Stimulated activated CD4-positive, alpha-beta T cell treated with anti-CD3 and anti-CD28 coated beads, Interleukin-12 subunit alpha, Interleukin-12 subunit beta, amount 100 ng/mL, for 4 hours (primary cell): Measurements from ENCODE around the gene LSM10.

Experiments used
- DNase-seq: peaks from one replicate; pipeline ENCODE4 v3.0.0-alpha.2; 2020

LSM10 gene

GRCh38 chr1:36406440-36406839, 8.7 kb upstream of the LSM10 start:
- no peak for DNase-seq

DNA sequence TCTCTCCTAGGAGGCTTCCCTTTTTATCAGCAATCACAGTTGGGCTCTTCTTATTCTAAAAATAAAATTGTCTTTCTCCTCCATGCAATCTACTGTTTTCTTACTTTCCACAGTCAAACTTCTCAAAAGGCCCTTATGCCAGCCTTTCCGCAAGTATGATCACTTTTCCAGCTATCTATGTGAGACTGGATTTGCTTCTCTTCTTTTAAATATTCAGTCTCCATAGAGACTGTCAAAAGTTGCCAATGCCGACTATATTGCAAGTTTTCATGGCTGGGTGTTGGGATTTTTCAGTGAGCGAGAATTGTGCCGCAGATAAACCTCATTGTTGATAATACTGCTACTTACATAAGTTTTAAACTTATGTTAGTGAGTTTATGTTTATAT, 4.8 kb upstream of the LSM10 start:
- DNase-seq = no peak

GRCh38 chr1:36401602-36402503, 4.1 kb upstream of the LSM10 start:
- no peak for DNase-seq

GRCh38 chr1:36400825-36401601, 3.3 kb upstream of the LSM10 start:
- DNase-seq = peak; percentile 46

GRCh38 chr1:36400514-36400824, 2.8 kb upstream of the LSM10 start:
- no peak for DNase-seq

GRCh38 chr1:36398370-36398977, 766 bp upstream of the LSM10 start:
- DNase-seq = no peak

- no peak for DNase-seq
Measured at GRCh38 chr1:36397083-36397377, 678 bp downstream of the LSM10 start.

DNA sequence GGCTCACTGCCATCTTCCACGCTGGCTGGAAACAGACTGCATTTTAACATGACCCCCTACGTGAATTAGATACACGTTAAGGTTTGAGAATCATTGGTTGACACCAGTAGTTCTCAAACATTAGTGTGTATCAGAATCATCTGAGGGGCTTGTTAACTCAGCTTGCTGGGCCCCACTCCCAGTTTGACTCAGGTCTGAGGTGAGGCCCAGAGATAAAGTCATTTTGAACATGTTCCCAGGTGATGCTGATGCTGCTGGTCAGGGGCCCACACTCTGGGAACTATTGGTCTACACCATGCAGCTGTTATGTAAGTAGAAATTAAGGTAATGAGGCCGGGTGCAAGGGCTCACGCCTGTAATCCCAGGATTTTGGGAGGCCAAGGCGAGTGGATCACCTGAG, 1.3 kb downstream of the LSM10 start:
- DNase-seq = no peak

GRCh38 chr1:36393686-36394085, 4.0 kb downstream of the LSM10 start:
- DNase-seq = no peak

DNA sequence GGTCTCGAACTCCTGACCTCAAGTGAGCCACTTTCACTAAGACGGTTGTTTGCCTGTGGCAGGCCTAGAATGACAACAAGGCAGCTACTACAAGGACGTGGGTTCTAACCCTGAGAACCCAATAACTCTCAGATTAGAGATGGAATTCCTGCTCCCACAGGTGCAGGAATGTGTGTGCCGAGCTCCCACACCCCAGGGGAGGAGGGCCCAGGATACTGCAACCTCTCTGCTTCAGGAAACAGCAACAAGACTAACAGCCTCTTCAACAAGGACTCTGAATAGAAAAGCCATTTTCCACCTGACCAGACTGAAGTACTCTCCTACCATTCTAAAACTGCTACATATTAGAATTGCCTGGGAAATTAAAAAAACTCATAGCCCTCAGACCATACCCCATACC, 4.9 kb downstream of the LSM10 start:
- no peak for DNase-seq

GRCh38 chr1:36391271-36391670, 6.4 kb downstream of the LSM10 start:
- DNase-seq = no peak

GRCh38 chr1:36390411-36390810, 7.3 kb downstream of the LSM10 start:
- DNase-seq = no peak

DNA sequence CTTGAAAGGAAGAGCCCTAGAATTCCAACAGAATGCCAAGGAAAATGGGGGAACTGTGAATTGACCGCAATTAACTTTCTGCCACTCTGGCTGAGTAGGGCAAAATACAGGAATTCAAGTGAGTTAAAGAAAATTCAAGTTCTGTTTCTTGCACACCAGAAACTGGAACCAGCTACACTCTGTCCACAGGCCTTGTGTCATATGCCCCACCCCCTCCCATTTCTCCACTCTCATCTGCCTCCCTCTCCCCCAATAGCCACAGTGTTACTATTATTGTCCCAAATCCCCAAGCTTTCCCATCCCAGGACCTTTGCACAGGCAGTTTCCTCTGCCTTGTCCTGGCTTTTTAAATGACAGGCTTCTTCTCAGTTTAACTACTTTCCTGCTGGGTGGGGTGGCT, 7.7 kb downstream of the LSM10 start:
- no peak for DNase-seq

DNA sequence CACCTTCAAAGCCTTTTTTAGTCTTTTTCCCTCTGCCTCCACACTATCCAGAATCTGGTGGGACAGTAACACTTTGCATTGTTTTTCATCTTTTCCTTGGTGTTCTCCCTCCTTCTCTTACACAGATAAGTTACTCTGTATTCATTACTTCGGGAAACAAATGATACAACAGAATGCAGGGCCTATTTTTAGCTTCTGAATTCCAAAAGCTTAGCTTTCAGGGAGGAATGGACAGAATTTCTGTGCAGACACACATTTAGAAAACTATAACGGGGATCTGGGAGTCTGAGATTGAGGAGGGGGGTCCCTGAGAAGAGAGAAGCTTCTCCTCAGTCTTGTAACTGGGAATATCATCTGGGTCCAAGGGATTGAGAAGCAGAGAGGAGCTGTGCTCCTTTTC, 8.4 kb downstream of the LSM10 start:
- DNase-seq = no peak

DNA sequence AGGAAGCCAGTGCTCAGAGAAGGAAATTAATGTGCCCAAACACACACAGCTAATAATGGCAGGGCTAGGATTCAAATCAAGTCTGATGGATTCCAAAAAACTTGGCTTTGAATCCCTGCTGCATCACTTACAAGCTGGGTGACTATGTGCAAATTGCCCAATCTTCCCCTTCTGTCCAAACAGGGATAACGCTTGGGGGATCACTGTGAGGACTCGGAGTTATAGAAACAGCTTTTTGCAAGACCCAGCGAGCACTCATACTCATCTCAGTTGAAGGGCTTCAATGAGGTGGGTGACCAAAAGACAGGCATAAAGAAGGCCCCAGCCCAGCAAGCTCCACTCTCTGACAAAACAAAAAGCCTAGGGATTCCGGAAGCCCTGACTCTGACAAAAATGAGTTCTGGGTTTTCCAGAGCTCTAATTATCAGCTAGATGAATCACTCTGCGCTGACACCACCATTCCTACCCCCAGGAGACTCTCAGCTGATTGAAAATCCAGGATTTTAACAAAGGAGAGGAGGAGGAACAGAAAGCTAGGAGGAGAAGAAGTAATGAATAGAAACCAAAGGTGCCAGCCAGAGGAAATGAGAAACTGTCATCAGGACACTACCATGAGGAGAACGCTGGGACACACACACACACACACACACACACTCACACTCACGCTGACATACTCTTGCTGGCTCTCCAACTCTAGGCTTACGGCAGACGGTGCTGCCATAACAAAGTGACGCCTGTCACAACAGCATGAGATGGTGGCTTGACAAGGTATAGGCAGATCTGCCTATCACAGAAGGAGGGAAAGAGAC, 10.4 kb downstream of the LSM10 start:
- DNase-seq = no peak

GRCh38 chr1:36386265-36387140, 11.2 kb downstream of the LSM10 start:
- DNase-seq = peak; percentile 80

- DNase-seq = peak; percentile 98
Measured at GRCh38 chr1:36385410-36386264, 12.1 kb downstream of the LSM10 start, which contains the start of gene STK40. Gene STK40 (minus strand): TSS chr1:36385924. CDS start chr1:36361332, 24,592 bp downstream.

GRCh38 chr1:36384542-36385409, 12.9 kb downstream of the LSM10 start:
- DNase-seq = peak; percentile 19

DNA sequence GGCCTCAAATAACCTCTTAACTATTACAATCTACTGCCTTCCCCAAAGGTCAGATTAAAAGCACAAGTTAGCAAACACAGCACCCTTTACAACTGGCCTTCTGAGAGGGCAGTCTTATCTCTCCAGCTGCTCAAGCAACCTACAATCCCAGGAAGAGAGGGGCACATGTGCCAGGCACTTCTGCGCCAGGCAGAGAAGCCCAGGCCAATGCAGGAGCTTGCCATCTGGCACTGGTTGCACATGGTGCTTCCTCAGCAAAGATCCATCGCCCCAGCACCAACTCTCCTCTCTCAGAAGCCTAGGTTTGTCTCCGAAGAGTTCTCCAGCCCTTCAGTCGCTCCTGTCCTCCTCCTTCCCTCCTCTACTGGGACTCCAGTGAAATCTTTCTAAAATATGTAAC, 14.5 kb downstream of the LSM10 start:
- no peak for DNase-seq

DNA sequence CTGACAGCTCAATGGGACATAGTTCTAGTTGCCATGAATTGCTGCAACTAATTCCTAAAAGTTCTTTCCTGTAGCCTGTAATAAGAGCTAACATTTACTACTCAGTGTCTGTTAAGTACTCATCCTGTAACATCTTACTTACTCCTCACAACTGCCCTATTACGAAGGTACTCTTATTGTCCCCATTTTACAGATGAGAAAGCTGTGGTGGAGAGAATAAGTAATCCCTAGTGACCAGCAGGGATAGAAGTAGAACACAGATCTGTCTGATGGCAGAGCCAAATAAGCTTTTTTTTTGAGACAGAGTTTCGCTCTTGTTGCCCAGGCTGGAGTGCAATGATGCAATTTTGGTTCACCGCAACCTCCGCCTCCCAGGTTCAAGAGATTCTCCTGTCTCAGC, 15.0 kb downstream of the LSM10 start:
- no peak for DNase-seq
